ENCODE results near the gene ENTPD5.
"Not testable (repeated sequence)": the region's sequence is repeated elsewhere in the genome, so short reads cannot be mapped to it uniquely, and the experiment has no call there.

The ENTPD5 gene

GRCh38 chr14:74035556-74035955 is 16.5 kb upstream of the ENTPD5 start:
- H3K4me3 ChIP-seq (ENCODE audit: low read length): no peak overlapping the region
- H3K27ac ChIP-seq (ENCODE audit: low read length): no peak overlapping the region
- no peaks in the 10 kb centered on the region for H3K36me3 ChIP-seq (ENCODE audit: insufficient read depth, low read depth, low read length)
- H3K9ac ChIP-seq (ENCODE audit: low read depth, low read length): no peak overlapping the region
- H3K4me1 ChIP-seq (ENCODE audit: insufficient read depth, low read length): no peaks in the 10 kb centered on the region
- no peaks in the 10 kb centered on the region for H3K9me3 ChIP-seq (ENCODE audit: insufficient read depth, low read depth, low read length)
- no peaks in the 10 kb centered on the region for H3K27me3 ChIP-seq (ENCODE audit: insufficient read depth, low read length)

GRCh38 chr14:74034572-74034971 is 15.5 kb upstream of the ENTPD5 start:
- no peaks in the 10 kb centered on the region for H3K4me1 ChIP-seq (ENCODE audit: insufficient read depth, low read length)
- no peaks in the 10 kb centered on the region for H3K27me3 ChIP-seq (ENCODE audit: insufficient read depth, low read length)
- H3K27ac ChIP-seq (ENCODE audit: low read length): no peak overlapping the region
- H3K4me3 ChIP-seq (ENCODE audit: low read length): no peak overlapping the region
- no peak overlapping the region for H3K9ac ChIP-seq (ENCODE audit: low read depth, low read length)
- no peaks in the 10 kb centered on the region for H3K9me3 ChIP-seq (ENCODE audit: insufficient read depth, low read depth, low read length)
- no peaks in the 10 kb centered on the region for H3K36me3 ChIP-seq (ENCODE audit: insufficient read depth, low read depth, low read length)

- H3K9me3 ChIP-seq (ENCODE audit: insufficient read depth, low read depth, low read length): no peaks in the 10 kb centered on the region
Observed at GRCh38 chr14:74029136-74029535, 10.0 kb upstream of the ENTPD5 start.

GRCh38 chr14:74022346-74022745 is 3.3 kb upstream of the ENTPD5 start:
- Histone ChIP-seq H3K4me1 (ENCODE audit: insufficient read depth, low read length) (peaks cover 3% of the 10 kb centered on the region; the same call in 1 of the 2 replicates), H3K9me3 (ENCODE audit: insufficient read depth, low read depth, low read length) (no peaks in the 10 kb centered on the region), H3K27ac (ENCODE audit: low read length) (no peak overlapping the region), H3K27me3 (ENCODE audit: insufficient read depth, low read length) (peaks cover 20% of the 10 kb centered on the region; the same call in 1 of the 2 replicates), H3K9ac (ENCODE audit: low read depth, low read length) (no peak overlapping the region), H3K4me3 (ENCODE audit: low read length) (no peak overlapping the region), H3K36me3 (ENCODE audit: insufficient read depth, low read depth, low read length) (no peaks in the 10 kb centered on the region)

More at GRCh38 chr14:74029136-74029535, 10.0 kb upstream of the ENTPD5 start:
- Histone ChIP-seq H3K9ac (ENCODE audit: low read depth, low read length) (no peak overlapping the region), H3K36me3 (ENCODE audit: insufficient read depth, low read depth, low read length) (no peaks in the 10 kb centered on the region), H3K4me3 (ENCODE audit: low read length) (no peak overlapping the region), H3K4me1 (ENCODE audit: insufficient read depth, low read length) (no peaks in the 10 kb centered on the region), H3K27ac (ENCODE audit: low read length) (no peak overlapping the region), H3K27me3 (ENCODE audit: insufficient read depth, low read length) (no peaks in the 10 kb centered on the region)

- Histone ChIP-seq H3K9me3 (ENCODE audit: insufficient read depth, low read depth, low read length) (no peaks in the 10 kb centered on the region), H3K4me3 (ENCODE audit: low read length) (peak overlapping the region; percentile 91), H3K27ac (ENCODE audit: low read length) (no peak overlapping the region), H3K9ac (ENCODE audit: low read depth, low read length) (peak overlapping the region; percentile 55; the same call in 1 of the 2 replicates), H3K4me1 (ENCODE audit: insufficient read depth, low read length) (peaks cover 3% of the 10 kb centered on the region; the same call in 1 of the 2 replicates), H3K36me3 (ENCODE audit: insufficient read depth, low read depth, low read length) (no peaks in the 10 kb centered on the region), H3K27me3 (ENCODE audit: insufficient read depth, low read length) (peaks cover 20% of the 10 kb centered on the region; the same call in 1 of the 2 replicates)
Observed at GRCh38 chr14:74019408-74020137, 485 bp upstream of the ENTPD5 start.

DNA sequence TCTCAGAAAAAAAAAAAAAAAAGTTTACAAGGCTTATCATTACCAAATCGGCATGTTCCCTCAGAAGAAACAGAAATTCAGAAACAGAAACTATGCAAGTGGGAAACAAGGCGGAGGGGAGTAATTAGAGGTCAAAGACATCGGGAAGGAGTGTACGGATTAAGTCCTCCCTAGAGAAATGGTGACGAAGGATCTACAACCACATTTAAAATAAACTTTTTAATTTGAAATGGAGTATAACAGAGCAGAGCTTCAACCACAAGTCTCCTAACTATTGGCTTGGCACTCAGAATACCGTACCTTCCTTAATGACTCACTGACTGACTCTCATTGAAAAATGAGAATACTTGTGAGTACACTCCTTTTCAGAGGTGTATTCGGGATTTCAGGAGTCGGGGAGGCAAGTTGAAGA is 908 bp downstream of the ENTPD5 start:
- Histone ChIP-seq H3K27ac (ENCODE audit: low read length) (no peak overlapping the region), H3K9me3 (ENCODE audit: insufficient read depth, low read depth, low read length) (no peaks in the 10 kb centered on the region), H3K36me3 (ENCODE audit: insufficient read depth, low read depth, low read length) (no peaks in the 10 kb centered on the region), H3K9ac (ENCODE audit: low read depth, low read length) (peak overlapping the region; percentile 83), H3K27me3 (ENCODE audit: insufficient read depth, low read length) (peaks cover 20% of the 10 kb centered on the region; the same call in 1 of the 2 replicates), H3K4me3 (ENCODE audit: low read length) (peak overlapping the region; percentile 91), H3K4me1 (ENCODE audit: insufficient read depth, low read length) (peaks cover 3% of the 10 kb centered on the region; the same call in 1 of the 2 replicates)

DNA sequence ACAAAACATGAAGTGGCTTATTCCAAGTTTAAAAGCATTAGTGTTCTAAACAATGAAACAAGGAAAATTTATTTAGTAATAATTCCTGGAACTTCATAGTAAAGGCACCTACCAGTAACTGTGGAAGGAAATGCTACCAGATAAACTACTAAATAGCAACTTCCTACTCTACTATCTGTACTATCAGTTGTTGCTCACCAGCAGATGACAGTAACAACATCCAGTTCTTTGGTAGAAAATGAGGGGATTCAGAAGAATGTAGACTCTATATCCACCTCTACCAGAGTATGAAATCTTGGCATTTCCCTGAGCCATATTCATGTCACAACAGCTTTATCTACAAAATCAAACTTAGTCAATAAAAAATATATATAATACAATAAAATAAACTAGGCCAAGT is 3.1 kb downstream of the ENTPD5 start:
- peaks cover 3% of the 10 kb centered on the region; the same call in 1 of the 2 replicates for H3K4me1 ChIP-seq (ENCODE audit: insufficient read depth, low read length)
- H3K36me3 ChIP-seq (ENCODE audit: insufficient read depth, low read depth, low read length): no peaks in the 10 kb centered on the region; the same call in 1 of the 2 replicates
- H3K4me3 ChIP-seq (ENCODE audit: low read length): no peak overlapping the region
- no peaks in the 10 kb centered on the region for H3K9me3 ChIP-seq (ENCODE audit: insufficient read depth, low read depth, low read length)
- H3K9ac ChIP-seq (ENCODE audit: low read depth, low read length): no peak overlapping the region
- H3K27ac ChIP-seq (ENCODE audit: low read length): no peak overlapping the region
- H3K27me3 ChIP-seq (ENCODE audit: insufficient read depth, low read length): peaks cover 20% of the 10 kb centered on the region; the same call in 1 of the 2 replicates

GRCh38 chr14:74015176-74015575 is 3.9 kb downstream of the ENTPD5 start:
- Histone ChIP-seq H3K27ac (ENCODE audit: low read length) (no peak overlapping the region), H3K36me3 (ENCODE audit: insufficient read depth, low read depth, low read length) (no peaks in the 10 kb centered on the region; the same call in 1 of the 2 replicates), H3K9ac (ENCODE audit: low read depth, low read length) (no peak overlapping the region), H3K9me3 (ENCODE audit: insufficient read depth, low read depth, low read length) (no peaks in the 10 kb centered on the region), H3K27me3 (ENCODE audit: insufficient read depth, low read length) (peaks cover 19% of the 10 kb centered on the region; the same call in 1 of the 2 replicates), H3K4me3 (ENCODE audit: low read length) (no peak overlapping the region), H3K4me1 (ENCODE audit: insufficient read depth, low read length) (peaks cover 3% of the 10 kb centered on the region; the same call in 1 of the 2 replicates)

DNA sequence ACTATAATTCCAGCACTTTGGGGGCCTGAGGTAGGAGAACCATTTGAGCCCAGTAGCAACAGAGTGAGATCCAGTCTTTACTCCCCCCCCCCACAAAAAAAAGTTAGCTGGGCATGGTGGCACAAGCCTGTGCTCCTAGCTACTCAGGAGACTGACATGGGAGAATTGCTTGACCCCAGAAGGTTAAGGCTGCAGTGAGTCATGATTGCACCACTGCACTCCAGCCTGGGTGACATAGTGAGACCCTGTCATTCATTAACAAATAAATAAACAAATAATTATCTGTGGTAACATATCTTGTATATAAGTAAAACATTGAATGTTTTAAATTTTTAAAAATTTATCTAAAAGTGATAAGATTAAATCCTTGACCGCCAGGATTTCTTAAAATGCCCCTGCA is 4.8 kb downstream of the ENTPD5 start:
- Histone ChIP-seq H3K27me3 (ENCODE audit: insufficient read depth, low read length) (peaks cover 10% of the 10 kb centered on the region; the same call in 1 of the 2 replicates), H3K4me1 (ENCODE audit: insufficient read depth, low read length) (no peaks in the 10 kb centered on the region), H3K36me3 (ENCODE audit: insufficient read depth, low read depth, low read length) (no peaks in the 10 kb centered on the region; the same call in 1 of the 2 replicates), H3K9ac (ENCODE audit: low read depth, low read length) (no peak overlapping the region), H3K27ac (ENCODE audit: low read length) (no peak overlapping the region), H3K9me3 (ENCODE audit: insufficient read depth, low read depth, low read length) (no peaks in the 10 kb centered on the region), H3K4me3 (ENCODE audit: low read length) (no peak overlapping the region)

GRCh38 chr14:74008843-74009499 is 10.1 kb downstream of the ENTPD5 start:
- Histone ChIP-seq H3K4me3 (ENCODE audit: low read length) (no peak overlapping the region), H3K27ac (ENCODE audit: low read length) (no peak overlapping the region), H3K36me3 (ENCODE audit: insufficient read depth, low read depth, low read length) (no peaks in the 10 kb centered on the region; the same call in 1 of the 2 replicates), H3K9ac (ENCODE audit: low read depth, low read length) (no peak overlapping the region), H3K4me1 (ENCODE audit: insufficient read depth, low read length) (no peaks in the 10 kb centered on the region), H3K9me3 (ENCODE audit: insufficient read depth, low read depth, low read length) (no peaks in the 10 kb centered on the region), H3K27me3 (ENCODE audit: insufficient read depth, low read length) (no peaks in the 10 kb centered on the region)

DNA sequence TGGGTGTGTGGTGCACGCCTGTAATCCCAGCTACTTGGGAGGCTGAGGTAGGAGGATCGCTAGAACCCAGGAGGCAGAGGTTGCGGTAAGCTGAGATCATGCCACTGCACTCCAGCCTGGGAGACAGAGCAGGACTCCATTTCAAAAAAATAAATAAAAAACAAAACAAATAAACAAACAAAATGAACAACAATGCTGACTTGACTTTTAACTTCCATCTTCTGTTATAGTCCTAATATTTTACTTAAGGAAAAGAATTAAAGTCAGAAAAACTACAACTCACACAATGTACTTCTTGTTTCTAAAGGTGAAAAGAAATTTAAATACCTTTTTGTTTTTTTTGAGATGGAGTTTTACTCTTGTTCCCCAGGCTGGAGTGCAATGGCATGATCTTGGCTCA is 13.4 kb downstream of the ENTPD5 start:
- H3K9ac ChIP-seq (ENCODE audit: low read depth, low read length); H3K27ac ChIP-seq (ENCODE audit: low read length); H3K4me3 ChIP-seq (ENCODE audit: low read length); H3K4me1 ChIP-seq (ENCODE audit: insufficient read depth, low read length); H3K36me3 ChIP-seq (ENCODE audit: insufficient read depth, low read depth, low read length); H3K9me3 ChIP-seq (ENCODE audit: insufficient read depth, low read depth, low read length); H3K27me3 ChIP-seq (ENCODE audit: insufficient read depth, low read length): not testable (repeated sequence)

DNA sequence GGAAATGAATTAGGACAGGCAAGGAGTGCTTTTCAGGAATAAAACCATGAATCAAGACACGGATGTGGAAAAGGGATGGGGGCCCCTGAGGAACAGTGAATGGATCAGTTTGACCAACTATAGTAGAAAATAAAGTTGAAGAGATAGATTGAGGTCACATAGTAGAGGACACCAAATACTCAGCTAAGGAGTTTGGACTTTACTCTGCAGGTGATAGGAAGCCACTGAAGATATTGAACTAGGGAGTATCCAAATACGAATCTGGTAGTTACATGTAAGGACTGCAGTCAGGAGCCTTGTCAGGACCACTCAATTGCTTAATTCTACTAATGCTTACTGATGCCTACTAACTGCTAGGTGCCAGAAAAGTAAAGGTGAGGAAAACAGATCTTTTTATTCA is 20.4 kb downstream of the ENTPD5 start:
- Histone ChIP-seq H3K9me3 (ENCODE audit: insufficient read depth, low read depth, low read length) (no peaks in the 10 kb centered on the region), H3K36me3 (ENCODE audit: insufficient read depth, low read depth, low read length) (no peaks in the 10 kb centered on the region), H3K4me1 (ENCODE audit: insufficient read depth, low read length) (no peaks in the 10 kb centered on the region), H3K9ac (ENCODE audit: low read depth, low read length) (no peak overlapping the region), H3K27ac (ENCODE audit: low read length) (no peak overlapping the region), H3K4me3 (ENCODE audit: low read length) (no peak overlapping the region), H3K27me3 (ENCODE audit: insufficient read depth, low read length) (no peaks in the 10 kb centered on the region)

Measured in iPS-20b (cell line).